GM12875 (cell line): Measurements from ENCODE around the gene PKP4.
"Not testable (repeated sequence)": the region's sequence is repeated elsewhere in the genome, so short reads cannot be mapped to it uniquely, and the experiment has no call there.

ENCODE experiments used
- H3K4me3 ChIP-seq: one replicate; pipeline ENCODE4 v1.5.1; 2011; ENCODE audit warnings: low read depth, low read length, control low read depth
- CTCF ChIP-seq: IDR thresholded peaks from 2 replicates; pipeline ENCODE4 v1.5.1; 2011; ENCODE audit warnings: low read depth, mild to moderate bottlenecking, control low read depth, inconsistent platforms, low read length, moderate library complexity, borderline replicate concordance; ENCODE audit not compliant: insufficient read depth

Gene PKP4

GRCh38 chr2:158699323-158699722 lies 242.6 kb downstream of the PKP4 start:
- H3K4me3 ChIP-seq = no peak overlapping the region
- TF ChIP-seq CTCF = no peak

DNA sequence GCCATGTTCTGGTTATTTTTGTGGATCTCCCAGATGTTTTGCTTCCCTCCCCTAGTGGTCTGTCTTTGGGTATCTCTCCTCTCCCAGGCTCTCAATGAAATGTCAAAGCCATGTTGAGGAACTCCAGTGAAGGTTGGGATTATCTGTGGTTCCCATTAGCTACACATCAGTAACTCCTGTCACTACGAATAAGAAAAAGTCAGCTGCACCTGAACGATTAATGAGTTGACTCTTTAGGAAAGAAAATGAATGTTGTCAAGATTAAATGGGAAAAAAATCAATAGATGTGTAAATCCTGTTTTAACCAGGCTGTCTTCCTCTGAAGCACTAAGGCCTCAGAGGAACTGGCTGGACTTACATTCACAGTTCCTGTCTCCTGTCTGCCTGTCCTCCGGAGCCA lies 244.3 kb downstream of the PKP4 start:
- H3K4me3 ChIP-seq = no peak overlapping the region
- TF ChIP-seq CTCF = no peak

DNA sequence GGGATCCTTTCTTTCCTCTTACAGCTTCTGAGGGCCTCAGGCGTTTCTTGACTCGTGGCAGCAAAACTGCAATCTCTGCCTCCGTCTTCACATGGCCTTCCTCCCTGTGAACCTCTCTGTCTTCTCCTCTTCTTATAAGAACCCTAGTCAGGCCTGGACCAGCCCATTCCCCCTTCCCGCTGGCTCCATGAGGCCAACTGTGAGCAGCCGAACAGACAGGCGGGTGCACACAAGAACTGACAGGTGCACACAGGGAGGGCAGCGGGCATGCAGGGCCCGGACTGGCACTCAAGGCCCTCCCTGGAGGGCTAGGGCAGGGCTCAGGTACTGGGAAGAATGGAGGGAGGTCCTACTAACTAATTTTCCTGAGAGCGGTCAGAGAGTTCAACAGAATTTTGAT lies 246.0 kb downstream of the PKP4 start:
- no peak for TF ChIP-seq CTCF
- H3K4me3 ChIP-seq = no peak overlapping the region

DNA sequence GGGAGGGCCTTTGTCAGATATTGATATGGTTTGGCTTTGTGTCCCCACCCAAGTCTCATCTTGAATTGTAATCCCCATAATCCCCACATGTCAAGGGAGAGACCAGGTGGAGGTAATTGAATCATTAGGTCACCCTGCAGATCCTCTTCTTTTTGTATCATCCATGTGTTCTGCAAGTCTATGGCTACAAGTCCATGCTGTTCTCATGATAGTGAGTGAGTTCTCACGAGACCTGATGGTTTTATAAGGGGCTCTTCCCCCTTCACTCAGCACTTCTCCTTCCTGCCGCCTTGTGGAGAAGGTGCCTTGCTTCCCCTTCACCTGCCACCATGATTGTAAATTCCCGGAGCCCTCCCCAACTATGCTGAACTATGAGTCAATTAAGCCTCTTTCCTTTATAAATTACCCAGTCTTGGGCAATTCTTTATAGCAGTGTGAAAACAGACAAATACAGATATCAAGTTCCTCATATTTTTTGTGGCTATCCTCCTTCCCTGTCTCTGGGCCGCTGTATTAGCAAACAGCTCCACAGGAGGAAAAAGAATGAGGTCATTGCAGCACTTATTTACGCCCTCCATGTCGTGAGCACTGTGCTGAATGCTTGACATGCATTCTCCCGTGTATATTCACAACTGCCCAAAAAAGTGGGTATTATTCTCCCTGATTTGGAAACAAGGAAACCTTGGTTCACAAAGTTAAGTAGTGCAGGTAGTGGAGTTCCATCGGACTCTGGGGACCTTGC lies 248.1 kb downstream of the PKP4 start:
- not testable (repeated sequence) for H3K4me3 ChIP-seq

GRCh38 chr2:158712791-158713522 lies 256.2 kb downstream of the PKP4 start:
- TF ChIP-seq CTCF = no peak
- no peak overlapping the region for H3K4me3 ChIP-seq

DNA sequence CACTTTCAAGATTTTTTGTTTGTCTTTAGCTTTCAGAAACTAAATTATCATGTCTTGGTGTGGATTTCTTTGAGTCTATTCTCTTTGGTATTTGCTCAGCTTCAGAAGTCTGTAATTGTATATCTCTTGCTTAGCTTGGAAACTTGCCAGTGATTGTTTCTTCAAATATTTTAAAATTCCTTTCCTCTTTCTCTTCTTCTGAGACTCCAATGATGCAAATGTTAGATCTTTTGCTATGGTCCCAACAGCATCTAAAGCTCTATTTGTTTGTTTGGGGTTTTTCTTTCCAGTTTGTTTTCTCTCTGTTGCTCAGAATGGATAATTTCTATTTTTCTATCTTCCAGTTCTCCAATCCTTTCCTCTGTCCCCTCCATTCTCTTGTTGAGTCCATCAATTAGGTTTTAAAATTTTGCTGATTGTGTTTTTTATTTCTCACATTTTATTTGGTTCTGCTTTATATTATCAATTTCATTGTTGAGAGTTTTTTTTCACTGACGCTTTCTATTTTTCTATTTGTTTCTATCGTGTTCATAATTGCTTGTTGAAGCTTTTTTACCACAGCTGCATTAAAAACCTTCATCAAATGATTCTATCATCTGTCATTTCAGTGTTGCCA lies 256.9 kb downstream of the PKP4 start:
- no peak overlapping the region for H3K4me3 ChIP-seq
- no peak for TF ChIP-seq CTCF

DNA sequence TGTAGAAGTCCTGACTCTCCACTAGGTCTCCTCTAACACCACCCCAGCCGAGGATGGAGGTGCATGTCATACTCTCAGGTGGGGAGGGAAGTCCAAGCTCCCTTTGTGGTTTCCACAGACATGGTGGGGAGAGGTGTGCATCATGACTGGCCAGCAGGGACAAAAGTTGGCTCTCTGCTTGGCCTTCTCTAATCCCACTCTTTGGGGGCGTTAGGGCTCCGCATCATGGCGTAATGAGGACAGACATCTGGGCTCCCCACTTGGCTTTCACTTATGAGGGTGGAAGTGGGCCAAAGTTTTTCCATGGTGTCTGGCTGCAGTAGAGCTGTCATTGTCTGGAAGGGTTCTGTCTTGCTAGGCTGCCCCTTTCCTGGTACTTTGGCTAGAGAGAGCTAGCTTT lies 257.7 kb downstream of the PKP4 start:
- no peak overlapping the region for H3K4me3 ChIP-seq
- TF ChIP-seq CTCF = no peak
